ENCODE data around the gene OSBPL2.

Gene OSBPL2

DNA sequence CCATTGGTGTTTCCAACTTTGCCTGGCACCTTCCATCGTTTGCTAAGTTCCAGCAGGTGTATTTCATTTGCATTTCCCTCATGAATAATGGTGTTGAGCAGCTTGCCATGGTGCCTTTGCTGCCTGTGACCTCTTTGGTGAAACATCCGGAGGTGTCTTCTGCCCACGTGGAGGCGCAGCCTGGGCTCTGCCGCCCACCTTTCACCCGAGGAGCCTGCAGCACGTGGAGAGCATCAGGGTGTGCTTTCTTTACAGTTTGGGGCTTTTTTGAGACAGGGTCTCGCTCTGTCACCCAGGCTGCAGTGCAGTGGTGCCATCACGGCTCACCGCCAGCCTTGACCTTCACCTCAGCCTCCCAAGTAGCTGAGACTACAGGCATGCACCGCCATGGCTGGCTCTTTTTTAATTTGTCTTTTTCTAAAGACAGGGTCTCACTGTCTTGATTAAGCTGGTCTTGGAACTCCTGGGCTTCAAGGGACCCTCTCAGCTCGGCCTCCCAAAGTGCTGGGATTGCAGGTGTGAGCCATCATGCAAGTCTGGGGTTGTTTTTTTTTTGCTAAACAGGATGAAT, 61.4 kb downstream of the OSBPL2 start:
- no peak overlapping the region for H3K4me3 Mint-ChIP-seq
- peaks cover 11% of the 10 kb centered on the region for H3K36me3 Mint-ChIP-seq (ENCODE audit: low read depth)
- TF ChIP-seq, protein P1, sequence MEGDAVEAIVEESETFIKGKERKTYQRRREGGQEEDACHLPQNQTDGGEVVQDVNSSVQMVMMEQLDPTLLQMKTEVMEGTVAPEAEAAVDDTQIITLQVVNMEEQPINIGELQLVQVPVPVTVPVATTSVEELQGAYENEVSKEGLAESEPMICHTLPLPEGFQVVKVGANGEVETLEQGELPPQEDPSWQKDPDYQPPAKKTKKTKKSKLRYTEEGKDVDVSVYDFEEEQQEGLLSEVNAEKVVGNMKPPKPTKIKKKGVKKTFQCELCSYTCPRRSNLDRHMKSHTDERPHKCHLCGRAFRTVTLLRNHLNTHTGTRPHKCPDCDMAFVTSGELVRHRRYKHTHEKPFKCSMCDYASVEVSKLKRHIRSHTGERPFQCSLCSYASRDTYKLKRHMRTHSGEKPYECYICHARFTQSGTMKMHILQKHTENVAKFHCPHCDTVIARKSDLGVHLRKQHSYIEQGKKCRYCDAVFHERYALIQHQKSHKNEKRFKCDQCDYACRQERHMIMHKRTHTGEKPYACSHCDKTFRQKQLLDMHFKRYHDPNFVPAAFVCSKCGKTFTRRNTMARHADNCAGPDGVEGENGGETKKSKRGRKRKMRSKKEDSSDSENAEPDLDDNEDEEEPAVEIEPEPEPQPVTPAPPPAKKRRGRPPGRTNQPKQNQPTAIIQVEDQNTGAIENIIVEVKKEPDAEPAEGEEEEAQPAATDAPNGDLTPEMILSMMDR (IDR thresholded peaks at IDR 0.05; ENCODE audit: unreplicated experiment in 3 of 3) = no peak
- no peaks in the 10 kb centered on the region for H3K9me3 Mint-ChIP-seq
- H3K27me3 Mint-ChIP-seq (ENCODE audit: low read depth) = no peaks in the 10 kb centered on the region
- H3K4me1 Mint-ChIP-seq = peaks cover 8% of the 10 kb centered on the region
- no peak overlapping the region for H3K27ac Mint-ChIP-seq

DNA sequence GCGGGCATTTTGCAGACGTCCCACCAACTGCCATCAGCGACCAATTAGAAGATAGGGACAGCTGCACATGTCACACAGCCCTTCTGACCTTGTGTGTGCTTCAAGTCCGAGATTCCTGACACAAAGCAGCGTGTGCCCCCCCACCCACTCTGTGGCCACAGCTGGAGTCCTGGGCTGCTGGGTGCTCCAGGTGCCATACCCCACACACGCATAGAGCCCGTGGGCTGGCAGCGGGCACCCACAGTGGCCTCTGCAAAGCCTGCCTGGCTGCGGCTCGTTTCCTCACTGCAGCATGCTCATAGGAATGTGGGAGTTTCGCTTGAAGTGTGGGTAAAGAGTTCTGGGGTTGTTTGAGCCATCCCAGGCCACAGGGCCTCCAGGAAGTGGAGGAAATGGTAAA, 62.0 kb downstream of the OSBPL2 start:
- peaks cover 6% of the 10 kb centered on the region for H3K36me3 Mint-ChIP-seq (ENCODE audit: low read depth)
- H3K9me3 Mint-ChIP-seq = no peaks in the 10 kb centered on the region

DNA sequence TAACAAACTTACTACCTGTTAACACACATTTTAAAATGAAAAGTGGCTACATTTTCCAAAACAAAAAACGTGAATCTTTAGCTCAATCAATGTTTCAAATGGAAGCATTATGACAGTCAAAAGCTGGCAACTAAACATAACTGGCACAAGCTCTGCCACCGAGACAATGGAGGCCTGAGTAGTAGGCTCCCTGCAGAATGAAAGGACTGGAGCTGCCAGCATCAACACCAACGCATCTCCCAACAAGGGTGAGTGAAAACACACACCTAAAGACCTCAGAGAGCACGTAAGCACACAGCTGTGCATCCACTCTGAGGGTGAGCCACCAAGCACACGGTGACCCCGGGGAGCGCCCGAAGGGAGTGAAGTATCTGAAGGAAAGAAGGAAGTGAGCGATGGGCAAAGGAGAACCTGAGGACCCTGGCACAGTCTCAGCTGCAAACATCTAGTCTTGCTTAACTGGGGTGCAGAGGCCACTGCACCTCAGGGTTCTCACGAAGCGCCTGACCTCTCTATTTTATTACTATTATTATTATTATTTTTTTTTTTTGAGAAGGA, 62.9 kb downstream of the OSBPL2 start:
- no peaks in the 10 kb centered on the region for H3K27me3 Mint-ChIP-seq (ENCODE audit: low read depth)
- H3K4me3 Mint-ChIP-seq = peak overlapping the region; percentile 81 to 96 (median 95)
- peaks cover 3% of the 10 kb centered on the region for H3K36me3 Mint-ChIP-seq (ENCODE audit: low read depth)
- TF ChIP-seq, protein P1 (IDR thresholded peaks at IDR 0.05; ENCODE audit: unreplicated experiment in 3 of 3) = no peak
- peak overlapping the region; percentile 16 to 58 (median 29) for H3K27ac Mint-ChIP-seq
- peaks cover 12% of the 10 kb centered on the region for H3K4me1 Mint-ChIP-seq
- no peaks in the 10 kb centered on the region for H3K9me3 Mint-ChIP-seq

More for the DNA sequence above, 62.0 kb downstream of the OSBPL2 start:
- Mint-ChIP-seq H3K27me3 (ENCODE audit: low read depth) (no peaks in the 10 kb centered on the region), H3K4me3 (no peak overlapping the region), H3K27ac (no peak overlapping the region), H3K4me1 (peaks cover 8% of the 10 kb centered on the region)
- TF ChIP-seq, protein P1 (IDR thresholded peaks at IDR 0.05; ENCODE audit: unreplicated experiment in 3 of 3) = no peak

DNA sequence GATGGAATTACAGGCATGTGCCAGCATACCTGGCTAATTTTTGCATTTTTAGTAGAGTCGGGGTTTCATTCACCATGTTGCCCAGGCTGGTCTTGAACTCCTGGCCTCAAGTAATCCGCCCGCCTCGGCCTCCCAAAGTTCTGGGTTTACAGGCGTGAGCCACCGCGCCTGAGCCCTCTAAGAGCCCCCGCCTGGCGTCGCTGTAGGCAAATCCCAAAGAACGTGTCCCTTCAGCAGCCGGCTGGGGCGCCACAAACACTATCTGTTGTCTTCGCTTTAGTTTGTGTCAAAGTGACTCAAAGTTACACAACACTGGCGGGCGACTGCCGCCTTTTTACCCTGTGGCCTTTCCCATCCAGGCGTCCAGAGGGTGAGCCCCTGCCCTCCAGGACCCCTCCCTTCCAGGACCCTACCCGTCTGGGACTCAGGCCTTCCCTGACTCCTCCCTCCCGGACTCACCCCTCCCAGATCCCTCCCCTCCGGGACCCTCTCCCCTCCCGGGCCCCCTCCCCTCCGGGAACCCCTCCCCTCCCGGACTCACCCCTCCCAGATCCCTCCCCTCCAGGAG, 63.5 kb downstream of the OSBPL2 start:
- peak overlapping the region; percentile 95 to 96 (median 95) for H3K4me3 Mint-ChIP-seq
- no peaks in the 10 kb centered on the region for H3K27me3 Mint-ChIP-seq (ENCODE audit: low read depth)
- H3K4me1 Mint-ChIP-seq = peaks cover 12% of the 10 kb centered on the region
- peak overlapping the region; percentile 95 to 99 (median 97) for H3K27ac Mint-ChIP-seq
- no peaks in the 10 kb centered on the region for H3K9me3 Mint-ChIP-seq
- H3K36me3 Mint-ChIP-seq (ENCODE audit: low read depth) = peaks cover 3% of the 10 kb centered on the region
- TF ChIP-seq, protein P1 (IDR thresholded peaks at IDR 0.05; ENCODE audit: unreplicated experiment in 3 of 3) = peak; percentile 73 to 85 (median 83)

DNA sequence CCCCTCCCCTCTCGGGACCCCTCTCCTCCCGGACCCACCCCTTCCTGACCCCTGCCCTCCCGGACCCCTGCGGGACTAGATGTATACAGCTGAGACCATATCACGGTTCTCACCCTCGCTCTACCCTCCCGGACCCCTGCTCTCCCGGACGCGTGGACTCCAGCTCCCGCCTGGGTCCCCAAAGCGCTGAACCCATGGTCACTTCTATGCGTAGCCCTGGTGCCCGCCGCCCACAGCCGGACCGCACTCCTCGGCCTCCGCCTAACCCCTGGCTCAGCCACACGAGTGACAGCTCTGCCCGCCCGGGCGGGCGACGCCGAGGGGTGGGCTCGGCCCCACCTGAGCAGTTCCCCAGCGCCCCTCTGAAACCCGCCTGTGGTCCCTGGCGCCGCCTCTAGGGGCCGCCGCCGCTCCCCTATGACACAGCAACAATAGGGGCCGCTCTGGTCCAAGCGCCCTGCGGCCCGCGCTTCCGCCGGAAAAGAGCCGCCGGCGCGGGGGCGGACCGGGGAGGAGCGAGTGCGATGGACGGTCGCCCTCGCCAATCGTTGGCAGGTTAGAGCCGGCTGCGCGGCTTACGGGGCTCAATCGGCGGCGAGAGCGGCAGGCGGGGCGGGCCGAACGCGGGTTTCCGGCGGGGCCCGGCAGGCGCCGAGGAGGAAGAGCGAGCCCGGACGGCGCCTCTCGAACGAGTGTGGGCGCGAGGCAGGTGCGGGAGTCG, 64.2 kb downstream of the OSBPL2 start, which contains the start of gene ADRM1:
ADRM1 (plus strand) TSS at position 657 of the 721 bp plus-strand sequence. CDS start 572 bp downstream, outside the sequence.
- Mint-ChIP-seq H3K4me1 (peaks cover 12% of the 10 kb centered on the region), H3K36me3 (ENCODE audit: low read depth) (peaks cover 3% of the 10 kb centered on the region), H3K27me3 (ENCODE audit: low read depth) (no peaks in the 10 kb centered on the region), H3K4me3 (peak within 1 kb of the TSS; percentile 95 to 96 (median 96)), H3K9me3 (no peaks in the 10 kb centered on the region), H3K27ac (peak within 1 kb of the TSS; percentile 95 to 99 (median 97))
- TF ChIP-seq, protein P1 (IDR thresholded peaks at IDR 0.05; ENCODE audit: unreplicated experiment in 3 of 3) = peak; percentile 96 to 97 (median 96)

Data from nephron (organoid).